SU-DHL-6 (cell line): ENCODE results near the gene SORCS2.

Experiments used
- CTCF ChIP-seq: fragments of 200-600 bp; sonication (generic); IDR thresholded peaks from one replicate; pipeline ENCODE4 v1.5.1; 2017; ENCODE audit warnings: antibody characterized with exemption, mild to moderate bottlenecking, low read length, moderate library complexity; ENCODE audit not compliant: insufficient read depth, poor library complexity, severe bottlenecking
- EZH2phosphoT487 ChIP-seq: fragments of 200-600 bp; sonication (generic), shearing (Covaris generic); conservative IDR thresholded peaks from 2 replicates; pipeline ENCODE4 v1.6.1; 2018; ENCODE audit warnings: mild to moderate bottlenecking, antibody characterized with exemption, low read length, moderate library complexity, mixed read lengths

DNA sequence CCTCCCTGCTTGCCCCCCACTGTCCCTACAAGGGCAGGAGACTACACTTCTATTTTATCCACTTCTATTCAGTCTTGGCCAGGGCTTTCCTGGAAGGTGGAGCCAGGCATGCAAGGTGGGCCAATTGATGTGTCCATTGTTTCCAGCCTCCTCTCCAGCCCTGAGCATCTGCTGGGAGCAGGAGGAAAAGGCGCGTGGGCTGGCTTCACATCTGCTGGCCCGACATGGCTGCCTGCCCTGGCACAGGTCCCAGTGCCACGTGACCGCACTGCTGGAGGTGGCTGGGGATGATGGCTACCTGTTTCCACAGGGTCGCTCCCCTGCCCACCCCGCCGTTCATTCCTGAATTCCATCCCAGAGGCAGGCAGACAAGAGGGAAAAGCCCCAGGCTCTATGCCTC lies 499.6 kb downstream of the SORCS2 start:
- TF ChIP-seq CTCF (no peak), EZH2phosphoT487 (no peak)
